ENCODE data around the gene GPR15LG.

GPR15LG gene

GRCh38 chr10:84194424-84195043 is 20.9 kb downstream of the GPR15LG start, which contains the start of gene CDHR1:
TSS of gene CDHR1 (plus strand) at chr10:84194537. CDS start at chr10:84194761, 224 bp downstream.
- DNase-seq (ENCODE audit: low spot score) = no peak
- Histone ChIP-seq H3K4me3 (peak within 1 kb of the TSS; percentile 65), H3K27ac (no peak within 1 kb of the TSS)
- no peak for TF ChIP-seq CTCF (IDR thresholded peaks at IDR 0.05)

GRCh38 chr10:84195044-84195830 is 21.6 kb downstream of the GPR15LG start:
- DNase-seq (ENCODE audit: low spot score) = no peak
- TF ChIP-seq CTCF (IDR thresholded peaks at IDR 0.05) = no peak
- no peak overlapping the region for H3K27ac ChIP-seq
- peak overlapping the region; percentile 65 for H3K4me3 ChIP-seq

- no peak for TF ChIP-seq CTCF (IDR thresholded peaks at IDR 0.05)
- no peak for DNase-seq (ENCODE audit: low spot score)
- no peak overlapping the region for H3K27ac ChIP-seq
- no peak overlapping the region for H3K4me3 ChIP-seq
Observed at GRCh38 chr10:84196083-84196482, 22.5 kb downstream of the GPR15LG start.

- H3K4me3 ChIP-seq = no peak overlapping the region
- TF ChIP-seq CTCF (IDR thresholded peaks at IDR 0.05) = no peak
- no peak for DNase-seq (ENCODE audit: low spot score)
- no peak overlapping the region for H3K27ac ChIP-seq
Observed at GRCh38 chr10:84196941-84197340, 23.3 kb downstream of the GPR15LG start.

- DNase-seq (ENCODE audit: low spot score) = no peak
- Histone ChIP-seq H3K27ac (no peak overlapping the region), H3K4me3 (no peak overlapping the region)
- TF ChIP-seq CTCF (IDR thresholded peaks at IDR 0.05) = no peak
Observed at GRCh38 chr10:84197643-84198042, 24.0 kb downstream of the GPR15LG start.

- no peak for DNase-seq (ENCODE audit: low spot score)
- H3K27ac ChIP-seq = no peak overlapping the region
Observed at GRCh38 chr10:84198206-84198915, 24.8 kb downstream of the GPR15LG start.

More at GRCh38 chr10:84198206-84198915, 24.8 kb downstream of the GPR15LG start:
- H3K4me3 ChIP-seq = no peak overlapping the region
- TF ChIP-seq CTCF (IDR thresholded peaks at IDR 0.05) = no peak

Data from coronary artery (tissue), 2 donors.